GM12878 (cell line): ENCODE data around the gene CCDC80. TPM values are rescaled to one million over a fixed set of nuclear protein-coding genes. Genes with fewer than 3 reads are reported as not detected.
A peak's percentile ranks its signal among the peaks of the same experiment; 100 is the strongest.

ENCODE experiments used
- ASH2L ChIP-seq: fragments of 300-600, 200-600 bp; sonication (generic); IDR thresholded peaks from 2 replicates; pipeline ENCODE4 v1.6.1; 2017; ENCODE audit warnings: low read depth, mild to moderate bottlenecking, borderline replicate concordance
- ATF7 ChIP-seq: fragments of 450-650 bp; IDR thresholded peaks from 2 replicates; pipeline ENCODE4 v1.6.1; 2016; ENCODE audit warnings: low read depth, mild to moderate bottlenecking
- BCL11A ChIP-seq: IDR thresholded peaks from 2 replicates; pipeline ENCODE4 v1.6.1; 2011; ENCODE audit warnings: low read depth, low read length
- CBX3 ChIP-seq: fragments of 200-600 bp; sonication (generic); IDR thresholded peaks from 2 replicates; pipeline ENCODE4 v1.6.1; 2016; ENCODE audit warnings: low read depth, borderline replicate concordance
- CEBPB ChIP-seq, 2 experiments: fragments of 150-350 bp in 1 of 2; IDR thresholded peaks; 2 replicates each; pipeline ENCODE4 v1.6.1; 2012 to 2014; ENCODE audit warnings: low read depth in 2 of 2, low read length in 2 of 2, borderline replicate concordance in 1 of 2, inconsistent platforms in 1 of 2
- CHD1 ChIP-seq: IDR thresholded peaks from 2 replicates; pipeline ENCODE4 v1.6.1; 2012; ENCODE audit warnings: low read depth, low read length, improper control_type of control experiment
- CREB1 ChIP-seq: IDR thresholded peaks from 2 replicates; pipeline ENCODE4 v1.6.1; 2012; ENCODE audit warnings: low read depth, mild to moderate bottlenecking, inconsistent platforms
- IKZF2 ChIP-seq, 2 experiments: fragments of 450-650 bp; IDR thresholded peaks; 2 replicates each; pipeline ENCODE4 v1.6.1; 2017; ENCODE audit warnings: mild to moderate bottlenecking in 2 of 2, moderate library complexity in 2 of 2
- JUND ChIP-seq: IDR thresholded peaks from 2 replicates; pipeline ENCODE4 v1.6.1; 2012; ENCODE audit warnings: low read depth, mild to moderate bottlenecking, low read length, improper control_type of control experiment, moderate library complexity
- KLF5 ChIP-seq: fragments of 450-650 bp; IDR thresholded peaks from 2 replicates; pipeline ENCODE4 v1.6.1; 2014; ENCODE audit warnings: mild to moderate bottlenecking; ENCODE audit not compliant: partially characterized antibody
- MEF2A ChIP-seq: IDR thresholded peaks from 2 replicates; pipeline ENCODE4 v1.6.1; 2011; ENCODE audit warnings: low read depth, mild to moderate bottlenecking, low read length, moderate library complexity; ENCODE audit not compliant: insufficient read depth
- MTA2 ChIP-seq: fragments of 450-650 bp; IDR thresholded peaks from 2 replicates; pipeline ENCODE4 v1.6.1; 2016; ENCODE audit warnings: low read depth, mild to moderate bottlenecking, moderate library complexity
- MXI1 ChIP-seq: fragments of 150-350 bp; IDR thresholded peaks from 2 replicates; pipeline ENCODE4 v1.6.1; 2011; ENCODE audit warnings: low read depth, mild to moderate bottlenecking, inconsistent platforms, low read length, improper control_type of control experiment
- MYB ChIP-seq: fragments of 150-350 bp; IDR thresholded peaks from 2 replicates; pipeline ENCODE4 v1.6.1; 2014; ENCODE audit warnings: mild to moderate bottlenecking, low read depth, low read length, borderline replicate concordance
- MYC ChIP-seq: IDR thresholded peaks from 2 replicates; pipeline ENCODE4 v1.6.1; 2011; ENCODE audit warnings: mild to moderate bottlenecking, low read length, moderate library complexity, inconsistent platforms; ENCODE audit not compliant: insufficient read depth, insufficient replicate concordance, insufficient read length, severe bottlenecking
- NFXL1 ChIP-seq: fragments of 450-650 bp; IDR thresholded peaks from 2 replicates; pipeline ENCODE4 v1.6.1; 2017; ENCODE audit warnings: antibody characterized with exemption, mild to moderate bottlenecking, borderline replicate concordance
- NRF1 ChIP-seq: conservative IDR thresholded peaks from 2 replicates; pipeline ENCODE4 v1.6.1; 2011; ENCODE audit warnings: mild to moderate bottlenecking, low read depth, low read length, improper control_type of control experiment
- PAX8 ChIP-seq: fragments of 450-650 bp; IDR thresholded peaks from 2 replicates; pipeline ENCODE4 v1.6.1; 2017; ENCODE audit warnings: mild to moderate bottlenecking, moderate library complexity
- POLR2AphosphoS2 ChIP-seq: IDR thresholded peaks from 2 replicates; pipeline ENCODE4 v1.6.1; 2011; ENCODE audit warnings: low read depth, mild to moderate bottlenecking, low read length, improper control_type of control experiment, moderate library complexity
- RFX5 ChIP-seq: IDR thresholded peaks from 2 replicates; pipeline ENCODE4 v1.6.1; 2011; ENCODE audit warnings: low read depth, low read length, improper control_type of control experiment
- ZBED1 ChIP-seq: IDR thresholded peaks from 2 replicates; pipeline ENCODE4 v1.6.1; 2016; ENCODE audit warnings: borderline replicate concordance
- ZNF207 ChIP-seq: fragments of 450-650 bp; IDR thresholded peaks from 2 replicates; pipeline ENCODE4 v1.6.1; 2014; ENCODE audit warnings: antibody characterized with exemption, mild to moderate bottlenecking, borderline replicate concordance
- ZNF24 ChIP-seq: fragments of 450-650 bp; IDR thresholded peaks from 2 replicates; pipeline ENCODE4 v1.6.1; 2017; ENCODE audit warnings: antibody characterized with exemption, mild to moderate bottlenecking
- ZNF274 ChIP-seq: IDR thresholded peaks from one replicate; pipeline ENCODE4 v1.8.0; 2011; ENCODE audit not compliant: insufficient read length, insufficient read depth
- polyA plus RNA-seq, 11 experiments: library from polyadenylated mRNA; depleted of rRNA in 4 of 11; unstranded in 6 of 11; stranded (reverse) in 5 of 11; fragments of >200 nt; fragmentation: Nextera tagmentation in 4 of 11; fragmentation: Illumina TruSeq in 1 of 11; extraction: Ambion mirVana in 4 of 11; extraction: Trizol in 1 of 11; gene quantifications; 1 replicate in 1 of 11; 2 replicates in 10 of 11; pipeline versions ENCODE4 v1.2.1 to v1.2.3, GENCODE V29; 2011 to 2016; ENCODE audit warnings: inconsistent platforms in 2 of 11, missing spikeins in 2 of 11, low read depth in 1 of 11
- total RNA-seq, 4 experiments: library from RNA; depleted of rRNA in 3 of 4; stranded (reverse); fragments of >200 nt in 3 of 4; fragmentation: Illumina TruSeq in 1 of 4; extraction: Trizol in 1 of 4; gene quantifications; 2 replicates each; pipeline versions ENCODE4 v1.2.1 to v1.2.3, GENCODE V29; 2013 to 2021
- TF ChIP-seq, protein P1 (sequence below): fragments of 450-650 bp; IDR thresholded peaks from 2 replicates; pipeline ENCODE4 v1.6.1; 2017; ENCODE audit warnings: antibody characterized with exemption, mild to moderate bottlenecking, moderate library complexity
- TF ChIP-seq, protein P2 (sequence below): fragments of 450-650 bp; IDR thresholded peaks from 2 replicates; pipeline ENCODE4 v1.6.1; 2014; ENCODE audit warnings: mild to moderate bottlenecking
- TF ChIP-seq, protein P3 (sequence below), 3 experiments: IDR thresholded peaks in 2 of 3; conservative IDR thresholded peaks in 1 of 3; 2 replicates each; pipeline ENCODE4 v1.5.1; 2011; ENCODE audit warnings: low read depth in 3 of 3, low read length in 3 of 3, mild to moderate bottlenecking in 3 of 3, control low read depth in 2 of 3, moderate library complexity in 2 of 3, inconsistent platforms in 1 of 3, mixed read lengths in 1 of 3; ENCODE audit not compliant: control insufficient read depth in 2 of 3, insufficient read depth in 1 of 3; ENCODE audit errors: extremely low read depth in 1 of 3

CCDC80 gene
- total and polyA plus RNA-seq, 10 of the 15 experiments (the other 5 are each of a cell fraction or from before 2014, with no cell fraction given) = 0.01 to 0.59 (median 0.21) TPM; not detected in 5

DNA sequence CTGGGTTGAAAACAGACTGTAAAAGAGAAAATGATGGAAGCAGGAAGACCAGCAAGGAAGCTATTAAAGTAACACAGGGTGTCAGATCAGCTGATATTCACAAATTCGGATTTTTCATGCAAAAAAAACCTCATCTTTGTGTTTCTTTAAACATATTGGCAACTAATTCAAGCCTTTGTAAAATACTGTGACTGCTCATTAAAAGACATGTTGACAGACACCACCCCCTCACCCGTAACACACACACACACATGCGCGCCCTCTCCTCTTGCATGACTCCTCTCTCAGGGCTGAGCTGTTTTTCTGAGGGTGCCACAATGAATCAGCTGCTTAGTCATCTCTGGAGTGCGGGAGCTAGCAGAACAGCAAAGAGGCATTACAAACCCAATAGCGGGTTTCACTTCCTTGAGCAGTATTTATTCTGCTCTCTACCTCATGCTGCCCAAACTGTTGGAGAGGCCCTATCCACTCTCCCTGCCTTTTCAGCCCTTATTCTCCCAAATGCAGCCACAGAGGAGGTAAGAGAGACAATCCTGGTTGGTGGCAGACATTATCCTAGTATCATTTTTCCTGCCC is 35.8 kb upstream of the CCDC80 start (continued):
- TF ChIP-seq CEBPB (IDR thresholded peaks at IDR 0.05; ENCODE audit: borderline replicate concordance in 1 of 2, low read depth in 2 of 2, low read length in 2 of 2) = peak in 1 of 2 experiments; percentile 95; a peak in 2 of 4 replicates
- TF ChIP-seq PAX8 = no peak
- peak; percentile 88 for TF ChIP-seq ZNF24
- peak; percentile 43; the same call in 1 of the 2 replicates for TF ChIP-seq NRF1
- TF ChIP-seq MYB = peak; percentile 73; the same call in 1 of the 2 replicates
- TF ChIP-seq BCL11A = peak; percentile 100
- no peak for TF ChIP-seq ZNF274
- TF ChIP-seq ATF7 = peak; percentile 97
- TF ChIP-seq, protein P1, sequence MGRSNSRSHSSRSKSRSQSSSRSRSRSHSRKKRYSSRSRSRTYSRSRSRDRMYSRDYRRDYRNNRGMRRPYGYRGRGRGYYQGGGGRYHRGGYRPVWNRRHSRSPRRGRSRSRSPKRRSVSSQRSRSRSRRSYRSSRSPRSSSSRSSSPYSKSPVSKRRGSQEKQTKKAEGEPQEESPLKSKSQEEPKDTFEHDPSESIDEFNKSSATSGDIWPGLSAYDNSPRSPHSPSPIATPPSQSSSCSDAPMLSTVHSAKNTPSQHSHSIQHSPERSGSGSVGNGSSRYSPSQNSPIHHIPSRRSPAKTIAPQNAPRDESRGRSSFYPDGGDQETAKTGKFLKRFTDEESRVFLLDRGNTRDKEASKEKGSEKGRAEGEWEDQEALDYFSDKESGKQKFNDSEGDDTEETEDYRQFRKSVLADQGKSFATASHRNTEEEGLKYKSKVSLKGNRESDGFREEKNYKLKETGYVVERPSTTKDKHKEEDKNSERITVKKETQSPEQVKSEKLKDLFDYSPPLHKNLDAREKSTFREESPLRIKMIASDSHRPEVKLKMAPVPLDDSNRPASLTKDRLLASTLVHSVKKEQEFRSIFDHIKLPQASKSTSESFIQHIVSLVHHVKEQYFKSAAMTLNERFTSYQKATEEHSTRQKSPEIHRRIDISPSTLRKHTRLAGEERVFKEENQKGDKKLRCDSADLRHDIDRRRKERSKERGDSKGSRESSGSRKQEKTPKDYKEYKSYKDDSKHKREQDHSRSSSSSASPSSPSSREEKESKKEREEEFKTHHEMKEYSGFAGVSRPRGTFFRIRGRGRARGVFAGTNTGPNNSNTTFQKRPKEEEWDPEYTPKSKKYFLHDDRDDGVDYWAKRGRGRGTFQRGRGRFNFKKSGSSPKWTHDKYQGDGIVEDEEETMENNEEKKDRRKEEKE = no peak
- peak; percentile 95 for TF ChIP-seq MEF2A
- TF ChIP-seq CBX3 = no peak
- TF ChIP-seq CHD1 = no peak
- no peak for TF ChIP-seq NFXL1
- TF ChIP-seq MYC = peak; percentile 44
- TF ChIP-seq, protein P2, sequence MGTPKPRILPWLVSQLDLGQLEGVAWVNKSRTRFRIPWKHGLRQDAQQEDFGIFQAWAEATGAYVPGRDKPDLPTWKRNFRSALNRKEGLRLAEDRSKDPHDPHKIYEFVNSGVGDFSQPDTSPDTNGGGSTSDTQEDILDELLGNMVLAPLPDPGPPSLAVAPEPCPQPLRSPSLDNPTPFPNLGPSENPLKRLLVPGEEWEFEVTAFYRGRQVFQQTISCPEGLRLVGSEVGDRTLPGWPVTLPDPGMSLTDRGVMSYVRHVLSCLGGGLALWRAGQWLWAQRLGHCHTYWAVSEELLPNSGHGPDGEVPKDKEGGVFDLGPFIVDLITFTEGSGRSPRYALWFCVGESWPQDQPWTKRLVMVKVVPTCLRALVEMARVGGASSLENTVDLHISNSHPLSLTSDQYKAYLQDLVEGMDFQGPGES = peak; percentile 51; the same call in 1 of the 2 replicates
- peak; percentile 85; the same call in 1 of the 2 replicates for TF ChIP-seq ASH2L
- no peak for TF ChIP-seq POLR2AphosphoS2
- TF ChIP-seq JUND = peak; percentile 100
- TF ChIP-seq CREB1 = peak; percentile 79
- TF ChIP-seq, protein P3, sequence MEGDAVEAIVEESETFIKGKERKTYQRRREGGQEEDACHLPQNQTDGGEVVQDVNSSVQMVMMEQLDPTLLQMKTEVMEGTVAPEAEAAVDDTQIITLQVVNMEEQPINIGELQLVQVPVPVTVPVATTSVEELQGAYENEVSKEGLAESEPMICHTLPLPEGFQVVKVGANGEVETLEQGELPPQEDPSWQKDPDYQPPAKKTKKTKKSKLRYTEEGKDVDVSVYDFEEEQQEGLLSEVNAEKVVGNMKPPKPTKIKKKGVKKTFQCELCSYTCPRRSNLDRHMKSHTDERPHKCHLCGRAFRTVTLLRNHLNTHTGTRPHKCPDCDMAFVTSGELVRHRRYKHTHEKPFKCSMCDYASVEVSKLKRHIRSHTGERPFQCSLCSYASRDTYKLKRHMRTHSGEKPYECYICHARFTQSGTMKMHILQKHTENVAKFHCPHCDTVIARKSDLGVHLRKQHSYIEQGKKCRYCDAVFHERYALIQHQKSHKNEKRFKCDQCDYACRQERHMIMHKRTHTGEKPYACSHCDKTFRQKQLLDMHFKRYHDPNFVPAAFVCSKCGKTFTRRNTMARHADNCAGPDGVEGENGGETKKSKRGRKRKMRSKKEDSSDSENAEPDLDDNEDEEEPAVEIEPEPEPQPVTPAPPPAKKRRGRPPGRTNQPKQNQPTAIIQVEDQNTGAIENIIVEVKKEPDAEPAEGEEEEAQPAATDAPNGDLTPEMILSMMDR (IDR thresholded peaks at IDR 0.05 in 2 of 3, conservative IDR thresholded peaks at IDR 0.05 in 1 of 3; ENCODE audit: control insufficient read depth in 2 of 3, extremely low read depth in 1 of 3, insufficient read depth in 1 of 3, low read depth in 3 of 3, low read length in 3 of 3) = no peak
- peak; percentile 74 for TF ChIP-seq MXI1
- TF ChIP-seq RFX5 = no peak
- TF ChIP-seq IKZF2 (IDR thresholded peaks at IDR 0.05) = peak; percentile 96 to 99
- TF ChIP-seq KLF5 = no peak
- TF ChIP-seq MTA2 = peak; percentile 99
- peak; percentile 99; the same call in 1 of the 2 replicates for TF ChIP-seq ZBED1
- peak; percentile 63; the same call in 1 of the 2 replicates for TF ChIP-seq ZNF207
